Uterus (tissue), 2 donors: ENCODE measurements around the gene ITCH.

Experiments
- CTCF ChIP-seq, 4 experiments: fragments of 200-600 bp in 2 of 4; fragments of 450-650 bp in 2 of 4; sonication (generic) in 2 of 4; IDR thresholded peaks; one replicate each; pipeline ENCODE4 v1.5.1; 2016 to 2019; ENCODE audit warnings: antibody characterized with exemption in 4 of 4, mild to moderate bottlenecking in 2 of 4, moderate library complexity in 1 of 4
- POLR2A ChIP-seq, 2 donors: fragments of 450-650 bp; IDR thresholded peaks; one replicate each; pipeline ENCODE4 v1.6.1; 2016; ENCODE audit warnings: antibody characterized with exemption in 2 of 2, mild to moderate bottlenecking in 1 of 2, moderate library complexity in 1 of 2

- TF ChIP-seq CTCF (IDR thresholded peaks at IDR 0.05) (no peak), POLR2A (IDR thresholded peaks at IDR 0.05) (no peak)
Measured at GRCh38 chr20:34541917-34542316, 178.8 kb downstream of the ITCH start.
